ENCODE results near the gene TES.
"Not testable (repeated sequence)": the region's sequence is repeated elsewhere in the genome, so short reads cannot be mapped to it uniquely, and the experiment has no call there.

The TES gene

DNA sequence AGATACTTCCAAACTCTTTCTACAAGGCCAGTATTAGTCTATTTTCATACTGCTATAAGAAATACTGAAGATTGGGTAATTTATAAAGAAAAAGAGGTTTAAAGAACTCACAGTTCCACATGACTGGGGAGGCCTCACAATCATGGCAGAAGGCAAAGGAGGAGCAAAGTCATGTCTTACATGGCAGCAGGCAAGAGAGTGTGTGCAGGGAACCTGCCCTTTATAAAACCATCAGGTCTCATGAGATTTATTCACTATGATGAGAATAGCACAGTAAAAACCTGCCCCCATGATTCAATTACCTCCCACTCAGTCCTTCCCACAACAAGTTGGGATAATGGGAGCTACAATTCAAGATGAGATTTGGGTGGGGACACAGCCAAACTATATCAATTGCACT is 85.6 kb downstream of the TES start:
- H3K27ac ChIP-seq (ENCODE audit: low read length); H3K27me3 ChIP-seq (ENCODE audit: control insufficient read depth, insufficient read depth, low read length); H3K9me3 ChIP-seq (ENCODE audit: control insufficient read depth, low read depth, low read length); H3K4me3 ChIP-seq (ENCODE audit: low read length); H3K4me1 ChIP-seq (ENCODE audit: control insufficient read depth, low read depth, low read length); H3K9ac ChIP-seq (ENCODE audit: low read length); H3K36me3 ChIP-seq (ENCODE audit: control insufficient read depth, low read depth, low read length): not testable (repeated sequence)

DNA sequence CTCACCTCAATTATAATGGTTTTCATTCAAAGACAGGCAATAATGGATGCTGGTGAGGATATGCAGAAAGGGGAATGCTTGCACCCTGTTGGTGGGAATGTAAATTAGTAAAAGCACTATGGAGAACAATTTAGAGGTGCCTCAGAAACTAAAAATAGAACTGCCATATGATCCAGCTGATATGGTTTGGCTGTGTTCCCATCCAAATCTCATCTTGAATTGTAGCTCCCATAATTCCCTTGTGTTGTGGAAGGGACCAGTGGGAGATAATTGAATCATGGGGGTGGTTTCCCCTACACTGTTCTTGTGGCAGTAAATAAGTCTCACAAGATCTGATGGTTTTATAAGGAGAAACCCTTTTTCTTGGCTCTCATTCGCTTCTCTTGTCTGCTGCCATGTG is 87.7 kb downstream of the TES start:
- Histone ChIP-seq H3K9ac (ENCODE audit: low read length) (no peak overlapping the region), H3K4me3 (ENCODE audit: low read length) (no peak overlapping the region), H3K4me1 (ENCODE audit: control insufficient read depth, low read depth, low read length) (no peaks in the 10 kb centered on the region), H3K27ac (ENCODE audit: low read length) (no peak overlapping the region), H3K27me3 (ENCODE audit: control insufficient read depth, insufficient read depth, low read length) (no peaks in the 10 kb centered on the region), H3K36me3 (ENCODE audit: control insufficient read depth, low read depth, low read length) (no peaks in the 10 kb centered on the region), H3K9me3 (ENCODE audit: control insufficient read depth, low read depth, low read length) (no peaks in the 10 kb centered on the region)

GRCh38 chr7:116298576-116298975 is 88.2 kb downstream of the TES start:
- H3K4me3 ChIP-seq (ENCODE audit: low read length): no peak overlapping the region
- no peaks in the 10 kb centered on the region for H3K27me3 ChIP-seq (ENCODE audit: control insufficient read depth, insufficient read depth, low read length)
- no peak overlapping the region for H3K27ac ChIP-seq (ENCODE audit: low read length)
- H3K9ac ChIP-seq (ENCODE audit: low read length): no peak overlapping the region
- no peaks in the 10 kb centered on the region for H3K36me3 ChIP-seq (ENCODE audit: control insufficient read depth, low read depth, low read length)
- H3K9me3 ChIP-seq (ENCODE audit: control insufficient read depth, low read depth, low read length): no peaks in the 10 kb centered on the region
- H3K4me1 ChIP-seq (ENCODE audit: control insufficient read depth, low read depth, low read length): no peaks in the 10 kb centered on the region

- Histone ChIP-seq H3K36me3 (ENCODE audit: control insufficient read depth, low read depth, low read length) (no peaks in the 10 kb centered on the region), H3K27me3 (ENCODE audit: control insufficient read depth, insufficient read depth, low read length) (no peaks in the 10 kb centered on the region), H3K27ac (ENCODE audit: low read length) (no peak overlapping the region), H3K9me3 (ENCODE audit: control insufficient read depth, low read depth, low read length) (no peaks in the 10 kb centered on the region), H3K4me3 (ENCODE audit: low read length) (no peak overlapping the region), H3K4me1 (ENCODE audit: control insufficient read depth, low read depth, low read length) (no peaks in the 10 kb centered on the region), H3K9ac (ENCODE audit: low read length) (no peak overlapping the region)
These were observed 95.4 kb downstream of the TES start for GRCh38 chr7:116305485-116306408.

- Histone ChIP-seq H3K27ac (ENCODE audit: low read length) (no peak overlapping the region), H3K4me1 (ENCODE audit: control insufficient read depth, low read depth, low read length) (no peaks in the 10 kb centered on the region), H3K9me3 (ENCODE audit: control insufficient read depth, low read depth, low read length) (no peaks in the 10 kb centered on the region), H3K9ac (ENCODE audit: low read length) (no peak overlapping the region), H3K27me3 (ENCODE audit: control insufficient read depth, insufficient read depth, low read length) (no peaks in the 10 kb centered on the region), H3K4me3 (ENCODE audit: low read length) (no peak overlapping the region), H3K36me3 (ENCODE audit: control insufficient read depth, low read depth, low read length) (no peaks in the 10 kb centered on the region)
These were observed 96.2 kb downstream of the TES start for GRCh38 chr7:116306409-116307048.

GRCh38 chr7:116307253-116307652 is 96.9 kb downstream of the TES start:
- H3K27me3 ChIP-seq (ENCODE audit: control insufficient read depth, insufficient read depth, low read length): no peaks in the 10 kb centered on the region
- H3K9ac ChIP-seq (ENCODE audit: low read length): no peak overlapping the region
- H3K4me1 ChIP-seq (ENCODE audit: control insufficient read depth, low read depth, low read length): no peaks in the 10 kb centered on the region
- no peak overlapping the region for H3K27ac ChIP-seq (ENCODE audit: low read length)
- no peaks in the 10 kb centered on the region for H3K9me3 ChIP-seq (ENCODE audit: control insufficient read depth, low read depth, low read length)
- no peak overlapping the region for H3K4me3 ChIP-seq (ENCODE audit: low read length)
- H3K36me3 ChIP-seq (ENCODE audit: control insufficient read depth, low read depth, low read length): no peaks in the 10 kb centered on the region

Data from iPS-18a (cell line).